ENCODE data around the gene ACTMAP. TPM values are rescaled to one million over a fixed set of nuclear protein-coding genes. Genes with fewer than 3 reads are reported as not detected.

The ACTMAP gene
- polyA plus RNA-seq, 3 donors, result 4.3 to 13.0 (median 8.5) TPM

DNA sequence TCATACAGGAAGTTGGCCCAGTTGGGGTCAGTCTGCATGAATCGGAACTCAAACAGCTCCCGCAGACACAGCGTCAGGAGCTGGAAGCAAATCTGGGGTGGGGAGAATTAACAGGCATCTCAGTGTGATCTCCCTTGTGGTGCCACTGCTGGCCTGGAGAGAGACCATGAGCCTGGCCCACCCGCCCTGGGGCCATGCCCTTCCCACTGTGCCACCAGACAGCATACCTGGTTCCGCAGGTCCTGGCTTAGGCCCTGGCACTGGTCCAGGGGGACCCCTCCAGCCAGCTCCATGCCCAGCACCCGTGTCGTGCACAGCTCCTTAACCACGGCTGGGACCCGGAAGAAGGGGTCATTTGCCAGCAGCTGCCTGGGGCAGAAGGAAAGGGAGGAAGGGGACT, 50.2 kb downstream of the ACTMAP start:
- Mint-ChIP-seq H3K4me1 (no peaks in the 10 kb centered on the region), H3K9me3 (no peaks in the 10 kb centered on the region), H3K36me3 (peaks cover 63 to 82% of the 10 kb centered on the region in 2 donors), H3K27me3 (ENCODE audit: low read depth in 3 of 3) (peaks cover 0 to 1% (median 0%) of the 10 kb centered on the region in 3 donors), H3K4me3 (no peak overlapping the region), H3K27ac (no peak overlapping the region)
- DNase-seq, result no peak
- WGBS (ENCODE audit: insufficient coverage), result 100% methylated on average over 7 of the region's 9 CpGs
- intact Hi-C loops (cut with micrococcal nuclease), result no loop called here
- no peak overlapping the region for H3K27ac ChIP-seq (ENCODE audit: low read depth in 1 of 2, low read length in 2 of 2)
- H3K36me3 ChIP-seq (replicated peaks in 1 of 2; ENCODE audit: control insufficient read depth in 1 of 2, insufficient read depth in 2 of 2, low read length in 2 of 2), result peaks cover 67 to 78% of the 10 kb centered on the region in 2 donors
- TF ChIP-seq, protein P1, sequence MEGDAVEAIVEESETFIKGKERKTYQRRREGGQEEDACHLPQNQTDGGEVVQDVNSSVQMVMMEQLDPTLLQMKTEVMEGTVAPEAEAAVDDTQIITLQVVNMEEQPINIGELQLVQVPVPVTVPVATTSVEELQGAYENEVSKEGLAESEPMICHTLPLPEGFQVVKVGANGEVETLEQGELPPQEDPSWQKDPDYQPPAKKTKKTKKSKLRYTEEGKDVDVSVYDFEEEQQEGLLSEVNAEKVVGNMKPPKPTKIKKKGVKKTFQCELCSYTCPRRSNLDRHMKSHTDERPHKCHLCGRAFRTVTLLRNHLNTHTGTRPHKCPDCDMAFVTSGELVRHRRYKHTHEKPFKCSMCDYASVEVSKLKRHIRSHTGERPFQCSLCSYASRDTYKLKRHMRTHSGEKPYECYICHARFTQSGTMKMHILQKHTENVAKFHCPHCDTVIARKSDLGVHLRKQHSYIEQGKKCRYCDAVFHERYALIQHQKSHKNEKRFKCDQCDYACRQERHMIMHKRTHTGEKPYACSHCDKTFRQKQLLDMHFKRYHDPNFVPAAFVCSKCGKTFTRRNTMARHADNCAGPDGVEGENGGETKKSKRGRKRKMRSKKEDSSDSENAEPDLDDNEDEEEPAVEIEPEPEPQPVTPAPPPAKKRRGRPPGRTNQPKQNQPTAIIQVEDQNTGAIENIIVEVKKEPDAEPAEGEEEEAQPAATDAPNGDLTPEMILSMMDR (IDR thresholded peaks at IDR 0.05), result no peak
- no peaks in the 10 kb centered on the region for H4K20me1 ChIP-seq (ENCODE audit: insufficient read depth, low read length)
- no peaks in the 10 kb centered on the region for H3K79me2 ChIP-seq (ENCODE audit: insufficient read depth, low read length)
- no peak overlapping the region for H3K4me3 ChIP-seq (replicated peaks in 1 of 3; ENCODE audit: low read depth in 2 of 3, low read length in 3 of 3)
- H3K9ac ChIP-seq (ENCODE audit: insufficient read depth, low read length, poor library complexity, severe bottlenecking), result no peak overlapping the region
- no peaks in the 10 kb centered on the region for H3K27me3 ChIP-seq (ENCODE audit: control insufficient read depth in 2 of 2, insufficient read depth in 2 of 2, low read length in 2 of 2)
- no peak overlapping the region for H3K4me2 ChIP-seq (replicated peaks; ENCODE audit: extremely low read depth, low read length, poor library complexity, severe bottlenecking)
- no peak overlapping the region for H2AFZ ChIP-seq (ENCODE audit: insufficient read depth, low read depth, low read length, poor library complexity, severe bottlenecking)
- no peaks in the 10 kb centered on the region for H3K4me1 ChIP-seq (ENCODE audit: control insufficient read depth in 1 of 2, insufficient read depth in 2 of 2, low read length in 2 of 2)
- H3K9me3 ChIP-seq (replicated peaks in 1 of 2; ENCODE audit: control insufficient read depth in 1 of 2, insufficient read depth in 1 of 2, low read length in 2 of 2), result no peaks in the 10 kb centered on the region

DNA sequence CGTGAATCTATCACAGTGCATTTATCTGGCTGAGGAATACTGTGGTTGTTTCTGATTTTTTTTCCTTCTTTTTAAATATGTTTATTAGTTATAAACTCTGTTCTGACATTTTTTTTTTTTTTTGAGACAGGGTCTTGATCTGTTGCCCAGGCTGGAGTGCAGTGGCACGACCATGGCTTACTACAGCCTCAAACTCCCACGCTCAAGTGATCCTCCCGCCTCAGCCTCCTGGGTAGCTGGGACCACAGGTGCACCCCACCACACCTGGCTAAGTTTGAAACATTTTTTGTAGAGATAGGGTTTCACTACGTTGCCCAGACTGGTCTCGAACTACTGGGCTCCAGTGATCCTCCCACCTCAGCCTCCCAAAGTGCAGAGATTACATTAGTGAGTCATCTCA, 53.3 kb downstream of the ACTMAP start:
- no peaks in the 10 kb centered on the region for H3K4me1 ChIP-seq (ENCODE audit: control insufficient read depth in 1 of 2, insufficient read depth in 2 of 2, low read length in 2 of 2)
- Mint-ChIP-seq H3K27me3 (ENCODE audit: low read depth in 3 of 3) (peaks cover 0 to 1% (median 0%) of the 10 kb centered on the region in 3 donors), H3K4me1 (peaks cover 2% of the 10 kb centered on the region), H3K27ac (peak overlapping the region in 1 of 7 donors; percentile 6), H3K4me3 (no peak overlapping the region), H3K36me3 (peaks cover 55 to 81% of the 10 kb centered on the region in 2 donors), H3K9me3 (no peaks in the 10 kb centered on the region)
- H3K4me3 ChIP-seq (replicated peaks in 1 of 3; ENCODE audit: low read depth in 2 of 3, low read length in 3 of 3), result no peak overlapping the region
- H3K27ac ChIP-seq (ENCODE audit: low read depth in 1 of 2, low read length in 2 of 2), result no peak overlapping the region
- no peak overlapping the region for H2AFZ ChIP-seq (ENCODE audit: insufficient read depth, low read depth, low read length, poor library complexity, severe bottlenecking)
- H3K9me3 ChIP-seq (replicated peaks in 1 of 2; ENCODE audit: control insufficient read depth in 1 of 2, insufficient read depth in 1 of 2, low read length in 2 of 2), result no peaks in the 10 kb centered on the region
- H3K36me3 ChIP-seq (replicated peaks in 1 of 2; ENCODE audit: control insufficient read depth in 1 of 2, insufficient read depth in 2 of 2, low read length in 2 of 2), result peaks cover 50 to 71% of the 10 kb centered on the region in 2 donors
- no peak for DNase-seq
- no peak overlapping the region for H3K9ac ChIP-seq (ENCODE audit: insufficient read depth, low read length, poor library complexity, severe bottlenecking)
- no CpG with 5 or more reads among the region's 6 CpGs for WGBS (ENCODE audit: insufficient coverage)
- H3K27me3 ChIP-seq (ENCODE audit: control insufficient read depth in 2 of 2, insufficient read depth in 2 of 2, low read length in 2 of 2), result no peaks in the 10 kb centered on the region
- H4K20me1 ChIP-seq (ENCODE audit: insufficient read depth, low read length), result no peaks in the 10 kb centered on the region
- intact Hi-C loops (cut with micrococcal nuclease), result no loop called here
- no peaks in the 10 kb centered on the region for H3K79me2 ChIP-seq (ENCODE audit: insufficient read depth, low read length)
- H3K4me2 ChIP-seq (replicated peaks; ENCODE audit: extremely low read depth, low read length, poor library complexity, severe bottlenecking), result no peak overlapping the region
- TF ChIP-seq, protein P1 (IDR thresholded peaks at IDR 0.05), result no peak

All from CD14-positive monocyte (primary cell).